ENCODE data around the gene TPST1.

DNA sequence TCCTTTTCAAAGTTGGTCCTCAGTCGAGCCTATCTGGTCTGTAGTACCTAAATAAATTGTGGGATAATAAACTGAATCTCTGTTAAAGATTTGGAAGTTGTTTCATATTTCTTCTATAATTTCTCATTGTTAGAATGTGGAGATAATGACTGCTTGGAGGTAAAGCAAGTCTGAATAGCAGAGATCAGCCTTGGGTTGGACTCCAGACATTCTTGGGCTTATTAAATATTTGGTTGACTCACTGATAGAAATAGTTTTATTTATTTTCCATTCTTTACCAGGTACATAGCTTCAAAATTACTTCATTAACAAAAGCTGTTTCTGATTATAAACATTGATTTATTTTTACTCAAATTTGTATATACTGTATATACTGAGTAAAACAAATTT is 34.3 kb downstream of the TPST1 start:
- TF ChIP-seq, protein P1, sequence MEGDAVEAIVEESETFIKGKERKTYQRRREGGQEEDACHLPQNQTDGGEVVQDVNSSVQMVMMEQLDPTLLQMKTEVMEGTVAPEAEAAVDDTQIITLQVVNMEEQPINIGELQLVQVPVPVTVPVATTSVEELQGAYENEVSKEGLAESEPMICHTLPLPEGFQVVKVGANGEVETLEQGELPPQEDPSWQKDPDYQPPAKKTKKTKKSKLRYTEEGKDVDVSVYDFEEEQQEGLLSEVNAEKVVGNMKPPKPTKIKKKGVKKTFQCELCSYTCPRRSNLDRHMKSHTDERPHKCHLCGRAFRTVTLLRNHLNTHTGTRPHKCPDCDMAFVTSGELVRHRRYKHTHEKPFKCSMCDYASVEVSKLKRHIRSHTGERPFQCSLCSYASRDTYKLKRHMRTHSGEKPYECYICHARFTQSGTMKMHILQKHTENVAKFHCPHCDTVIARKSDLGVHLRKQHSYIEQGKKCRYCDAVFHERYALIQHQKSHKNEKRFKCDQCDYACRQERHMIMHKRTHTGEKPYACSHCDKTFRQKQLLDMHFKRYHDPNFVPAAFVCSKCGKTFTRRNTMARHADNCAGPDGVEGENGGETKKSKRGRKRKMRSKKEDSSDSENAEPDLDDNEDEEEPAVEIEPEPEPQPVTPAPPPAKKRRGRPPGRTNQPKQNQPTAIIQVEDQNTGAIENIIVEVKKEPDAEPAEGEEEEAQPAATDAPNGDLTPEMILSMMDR (conservative IDR thresholded peaks at IDR 0.05 in 1 of 2, IDR thresholded peaks at IDR 0.05 in 1 of 2; ENCODE audit: low read depth in 1 of 2, low read length in 2 of 2): no peak
- TF ChIP-seq EZH2 (IDR thresholded peaks at IDR 0.05; ENCODE audit: low read length, missing control alignments): no peak
